ENCODE measurements around the gene CER1.

GRCh38 chr9:14677872-14678271 lies 44.7 kb downstream of the CER1 start:
- TF ChIP-seq CTCF (IDR thresholded peaks at IDR 0.05) (no peak), POLR2A (IDR thresholded peaks at IDR 0.05) (no peak)
